GM21390 (cell line): ENCODE results near the gene IFT20.
"Not testable (repeated sequence)": the region's sequence is repeated elsewhere in the genome, so short reads cannot be mapped to it uniquely, and the experiment has no call there.

Source experiments
- ATAC-seq: cut with Tn5 transposase; IDR thresholded peaks from one replicate; pipeline ENCODE4 v1.9.1; 2021; ENCODE audit not compliant: unreplicated experiment

IFT20 gene

GRCh38 chr17:28317099-28317965 is 17.9 kb downstream of the IFT20 start:
- no peak for ATAC-seq

- ATAC-seq = no peak
These were observed 19.2 kb downstream of the IFT20 start for GRCh38 chr17:28315846-28316705.

GRCh38 chr17:28313841-28314240 is 21.4 kb downstream of the IFT20 start:
- no peak for ATAC-seq

- no peak for ATAC-seq
These were observed 28.3 kb downstream of the IFT20 start for GRCh38 chr17:28306954-28307401.

- ATAC-seq = no peak
These were observed 36.8 kb downstream of the IFT20 start for GRCh38 chr17:28298449-28298848.

- no peak for ATAC-seq
These were observed 39.3 kb downstream of the IFT20 start for GRCh38 chr17:28295677-28296578.

GRCh38 chr17:28293994-28294393 is 41.3 kb downstream of the IFT20 start:
- no peak for ATAC-seq

GRCh38 chr17:28292878-28293277 is 42.4 kb downstream of the IFT20 start:
- ATAC-seq = not testable (repeated sequence)

- ATAC-seq = no peak
These were observed 43.4 kb downstream of the IFT20 start for GRCh38 chr17:28291780-28292330.

GRCh38 chr17:28290703-28291102 is 44.6 kb downstream of the IFT20 start:
- no peak for ATAC-seq

GRCh38 chr17:28285965-28286364 is 49.3 kb downstream of the IFT20 start:
- ATAC-seq = no peak

GRCh38 chr17:28282596-28282995 is 52.7 kb downstream of the IFT20 start:
- ATAC-seq = no peak

- ATAC-seq = no peak
These were observed 54.4 kb downstream of the IFT20 start for GRCh38 chr17:28280826-28281225.

GRCh38 chr17:28279411-28279810 is 55.9 kb downstream of the IFT20 start:
- ATAC-seq = no peak
